ENCODE results near the gene PPP1R3G. TPM values are rescaled to one million over a fixed set of nuclear protein-coding genes. Genes with fewer than 3 reads are reported as not detected.

Gene PPP1R3G
- total RNA-seq, 4 donors from 2014 or later: 0.88 to 3.2 (median 2.9) TPM

DNA sequence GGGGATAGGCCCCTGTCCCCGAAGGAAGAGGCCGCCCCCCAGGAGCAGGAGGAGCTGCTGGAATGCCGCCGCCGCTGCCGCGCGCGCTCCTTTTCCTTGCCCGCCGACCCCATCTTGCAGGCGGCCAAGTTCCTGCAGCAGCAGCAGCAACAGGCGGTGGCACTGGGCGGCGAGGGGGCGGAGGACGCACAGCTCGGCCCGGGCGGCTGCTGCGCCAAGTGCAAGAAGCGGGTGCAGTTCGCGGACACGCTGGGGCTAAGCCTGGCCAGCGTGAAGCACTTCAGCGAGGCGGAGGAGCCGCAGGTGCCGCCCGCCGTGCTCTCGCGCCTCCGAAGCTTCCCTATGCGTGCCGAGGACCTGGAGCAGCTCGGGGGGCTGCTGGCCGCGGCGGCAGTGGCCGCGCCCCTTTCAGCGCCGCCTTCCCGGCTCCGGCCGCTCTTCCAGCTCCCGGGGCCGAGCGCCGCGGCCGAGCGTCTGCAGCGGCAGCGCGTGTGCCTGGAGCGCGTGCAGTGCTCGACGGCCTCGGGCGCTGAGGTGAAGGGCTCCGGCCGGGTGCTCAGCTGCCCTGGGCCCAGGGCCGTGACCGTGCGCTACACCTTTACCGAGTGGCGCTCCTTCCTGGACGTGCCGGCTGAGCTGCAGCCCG, 630 bp downstream of the PPP1R3G start:
- TF ChIP-seq, protein P1, sequence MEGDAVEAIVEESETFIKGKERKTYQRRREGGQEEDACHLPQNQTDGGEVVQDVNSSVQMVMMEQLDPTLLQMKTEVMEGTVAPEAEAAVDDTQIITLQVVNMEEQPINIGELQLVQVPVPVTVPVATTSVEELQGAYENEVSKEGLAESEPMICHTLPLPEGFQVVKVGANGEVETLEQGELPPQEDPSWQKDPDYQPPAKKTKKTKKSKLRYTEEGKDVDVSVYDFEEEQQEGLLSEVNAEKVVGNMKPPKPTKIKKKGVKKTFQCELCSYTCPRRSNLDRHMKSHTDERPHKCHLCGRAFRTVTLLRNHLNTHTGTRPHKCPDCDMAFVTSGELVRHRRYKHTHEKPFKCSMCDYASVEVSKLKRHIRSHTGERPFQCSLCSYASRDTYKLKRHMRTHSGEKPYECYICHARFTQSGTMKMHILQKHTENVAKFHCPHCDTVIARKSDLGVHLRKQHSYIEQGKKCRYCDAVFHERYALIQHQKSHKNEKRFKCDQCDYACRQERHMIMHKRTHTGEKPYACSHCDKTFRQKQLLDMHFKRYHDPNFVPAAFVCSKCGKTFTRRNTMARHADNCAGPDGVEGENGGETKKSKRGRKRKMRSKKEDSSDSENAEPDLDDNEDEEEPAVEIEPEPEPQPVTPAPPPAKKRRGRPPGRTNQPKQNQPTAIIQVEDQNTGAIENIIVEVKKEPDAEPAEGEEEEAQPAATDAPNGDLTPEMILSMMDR (IDR thresholded peaks at IDR 0.05): no peak
- no peak for TF ChIP-seq POLR2A (IDR thresholded peaks at IDR 0.05)
- 0 to 1% methylated on average over 9 to 29 of the region's 74 CpGs for WGBS, 2 donors
- DNase-seq (ENCODE audit: low spot score in 2 of 2): peak in 1 of 2 donors; percentile 91
- H3K4me3 ChIP-seq (ENCODE audit: low read depth, poor library complexity, severe bottlenecking): peak overlapping the region; percentile 40
- intact Hi-C loops (cut with DNase I; ENCODE audit: low total_unique reads): no loop called here

DNA sequence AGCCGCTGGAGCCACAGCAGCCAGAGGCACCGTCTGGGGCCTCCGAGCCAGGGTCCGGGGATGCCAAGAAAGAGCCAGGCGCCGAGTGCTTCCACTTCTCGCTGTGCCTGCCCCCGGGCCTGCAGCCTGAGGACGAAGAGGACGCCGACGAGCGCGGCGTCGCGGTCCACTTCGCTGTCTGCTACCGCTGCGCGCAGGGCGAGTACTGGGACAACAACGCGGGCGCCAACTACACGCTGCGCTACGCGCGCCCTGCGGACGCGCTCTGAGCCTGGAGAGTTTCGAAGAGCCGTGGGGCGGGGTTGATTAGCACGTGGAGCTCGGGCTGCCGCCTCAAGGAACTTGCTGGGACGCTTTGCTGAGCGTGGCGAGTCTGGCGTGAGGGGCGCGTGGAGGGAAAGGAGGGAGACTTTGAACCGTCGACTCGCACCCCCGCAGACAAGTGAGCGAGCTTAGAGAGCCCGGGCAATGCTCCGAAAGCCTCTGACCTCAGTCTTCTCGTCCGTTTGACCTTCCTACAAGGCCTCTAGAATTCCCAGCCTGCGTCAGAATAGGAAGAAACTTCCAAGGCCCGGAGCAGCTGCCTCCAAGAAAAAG, 1.3 kb downstream of the PPP1R3G start:
- no peak for TF ChIP-seq POLR2A (IDR thresholded peaks at IDR 0.05)
- TF ChIP-seq, protein P1 (IDR thresholded peaks at IDR 0.05): no peak
- H3K4me3 ChIP-seq (ENCODE audit: low read depth, poor library complexity, severe bottlenecking): peak overlapping the region; percentile 40
- no peak for DNase-seq (ENCODE audit: low spot score in 2 of 2)
- WGBS, 2 donors: 50 to 53% methylated on average over 47 to 53 of the region's 56 CpGs
- intact Hi-C loops (cut with DNase I; ENCODE audit: low total_unique reads): no loop called here

DNA sequence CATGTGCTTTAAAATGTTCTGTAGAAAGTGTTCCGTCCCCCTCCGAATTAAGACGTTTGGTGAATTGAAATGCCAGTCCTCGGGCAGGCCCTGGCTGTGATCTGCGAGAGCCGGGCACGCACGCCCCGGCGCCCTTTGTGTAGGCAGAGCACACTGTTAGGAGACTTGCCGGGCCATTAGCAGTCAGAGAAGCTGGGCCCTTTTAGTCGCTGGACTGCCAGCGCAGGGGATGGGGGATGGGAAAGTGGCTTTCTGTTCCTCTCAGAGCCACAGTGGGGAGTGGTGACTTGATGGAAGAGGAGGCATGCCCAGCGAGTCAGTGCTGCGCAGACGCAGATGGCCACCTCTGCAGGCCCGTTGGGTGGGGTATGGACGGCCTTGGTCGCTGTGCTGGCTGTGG, 2.2 kb downstream of the PPP1R3G start:
- TF ChIP-seq, protein P1 (IDR thresholded peaks at IDR 0.05): no peak
- TF ChIP-seq POLR2A (IDR thresholded peaks at IDR 0.05): no peak
- DNase-seq (ENCODE audit: low spot score in 2 of 2): no peak
- WGBS, 2 donors: 88 to 96% methylated on average over 19 of the region's 19 CpGs
- H3K4me3 ChIP-seq (ENCODE audit: low read depth, poor library complexity, severe bottlenecking): no peak overlapping the region
- intact Hi-C loops (cut with DNase I; ENCODE audit: low total_unique reads): no loop called here

DNA sequence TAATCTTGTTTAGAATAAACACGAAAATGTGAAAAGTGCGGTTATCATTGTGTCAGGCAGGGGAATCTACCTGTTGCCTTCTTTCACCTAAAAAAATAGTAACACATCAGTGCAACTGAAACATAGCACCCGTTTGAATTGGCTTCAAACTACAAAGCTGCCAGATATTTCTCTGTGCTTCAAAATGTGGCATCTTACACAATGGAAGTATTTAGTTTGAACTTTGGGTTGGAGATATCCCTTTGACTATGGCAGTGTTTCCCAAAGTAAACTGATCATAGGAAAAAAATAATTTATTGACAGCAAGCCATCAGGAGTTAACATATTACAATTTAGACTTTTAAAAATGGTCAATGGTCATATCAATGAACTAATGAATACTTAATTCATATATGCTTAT, 3.6 kb downstream of the PPP1R3G start:
- intact Hi-C loops (cut with DNase I; ENCODE audit: low total_unique reads): no loop called here
- H3K4me3 ChIP-seq (ENCODE audit: low read depth, poor library complexity, severe bottlenecking): no peak overlapping the region
- WGBS, 2 donors: 76 to 81% methylated on average over 3 of the region's 3 CpGs
- no peak for DNase-seq (ENCODE audit: low spot score in 2 of 2)
- TF ChIP-seq POLR2A (IDR thresholded peaks at IDR 0.05): no peak
- TF ChIP-seq, protein P1 (IDR thresholded peaks at IDR 0.05): no peak

DNA sequence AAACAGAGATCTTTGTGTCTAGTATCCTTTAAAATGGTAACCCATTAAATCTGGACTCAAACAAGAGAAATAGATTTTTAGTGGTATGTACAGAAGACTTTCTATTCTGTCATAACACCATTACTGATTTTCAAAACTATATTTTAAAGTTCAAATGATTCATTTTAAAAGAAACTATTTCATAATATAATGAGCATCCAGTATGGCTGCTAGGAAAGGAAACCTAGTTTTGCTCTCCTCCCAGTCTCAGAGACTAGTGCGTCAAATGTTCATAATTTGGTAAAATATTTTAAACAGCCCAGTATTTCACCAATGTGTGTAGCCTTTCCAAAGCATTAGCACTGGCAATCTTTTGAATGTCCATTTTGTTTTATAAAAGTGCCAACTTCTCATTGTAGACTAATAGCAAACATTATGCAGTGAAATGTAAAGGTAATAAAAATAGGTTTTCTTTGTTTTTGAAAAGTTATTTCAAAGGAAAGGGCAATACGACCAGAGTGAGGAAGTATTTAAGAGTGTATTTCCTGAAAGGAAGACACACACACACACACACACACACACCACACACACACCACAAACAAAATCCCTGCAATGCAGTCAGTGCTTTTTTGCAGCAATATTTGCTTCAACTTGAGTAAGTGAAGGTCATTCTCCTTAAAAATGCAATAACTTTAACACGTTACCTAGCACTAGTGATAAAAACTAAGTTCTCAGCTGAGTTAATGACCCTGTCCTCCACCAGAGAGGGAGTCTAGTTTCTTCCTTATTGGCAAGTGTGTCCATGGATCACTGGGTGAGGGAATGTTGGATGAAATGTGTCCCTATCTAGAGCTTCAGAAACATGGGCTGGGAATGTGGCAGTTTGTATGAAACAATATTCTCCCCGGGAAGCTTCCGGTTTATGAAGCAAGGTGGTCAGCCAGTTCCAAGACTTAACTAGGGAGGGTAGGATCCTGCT, 4.6 kb downstream of the PPP1R3G start:
- 76 to 78% methylated on average over 5 of the region's 5 CpGs for WGBS, 2 donors
- no peak overlapping the region for H3K4me3 ChIP-seq (ENCODE audit: low read depth, poor library complexity, severe bottlenecking)
- DNase-seq (ENCODE audit: low spot score in 2 of 2): no peak
- TF ChIP-seq, protein P1 (IDR thresholded peaks at IDR 0.05): no peak
- TF ChIP-seq POLR2A (IDR thresholded peaks at IDR 0.05): no peak
- intact Hi-C loops (cut with DNase I; ENCODE audit: low total_unique reads): no loop called here

Measured in lower leg skin (tissue), 4 donors.